Measurements from ENCODE around the gene MEX3A.
"Not testable (repeated sequence)": the region's sequence is repeated elsewhere in the genome, so short reads cannot be mapped to it uniquely, and the experiment has no call there.

Gene MEX3A

GRCh38 chr1:156045076-156045475 is 37.2 kb downstream of the MEX3A start:
- TF ChIP-seq CTCF (IDR thresholded peaks at IDR 0.05; ENCODE audit: low read depth, low read length) = no peak
- Histone ChIP-seq H3K36me3 (peaks cover 91% of the 10 kb centered on the region), H3K27me3 (ENCODE audit: insufficient read depth, low read depth, severe bottlenecking) (no peaks in the 10 kb centered on the region), H3K4me3 (ENCODE audit: low read depth, low read length) (no peak overlapping the region), H3K9me3 (ENCODE audit: severe bottlenecking) (no peaks in the 10 kb centered on the region), H3K27ac (no peak overlapping the region)
- no peak for DNase-seq

DNA sequence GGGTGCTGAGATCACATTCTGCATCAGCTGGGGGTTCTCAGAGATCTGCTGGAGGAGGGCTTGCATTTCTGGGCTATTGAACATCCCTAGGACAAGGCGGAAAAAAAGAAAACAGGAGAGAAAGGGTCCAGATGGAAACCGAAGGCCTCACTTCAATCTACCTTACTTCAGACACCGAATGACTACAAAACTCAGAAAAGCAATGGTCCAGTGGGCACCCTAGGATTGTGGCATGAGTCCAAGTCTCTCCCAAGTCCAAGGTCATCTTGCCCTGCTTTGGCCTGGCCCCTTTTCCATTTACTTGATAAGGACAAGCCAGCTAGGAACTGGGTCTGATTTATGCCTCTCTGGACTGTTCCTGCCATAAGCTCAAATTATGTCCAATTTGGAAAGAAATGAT is 39.4 kb downstream of the MEX3A start:
- H3K9me3 ChIP-seq (ENCODE audit: severe bottlenecking) = no peaks in the 10 kb centered on the region
- no peaks in the 10 kb centered on the region for H3K27me3 ChIP-seq (ENCODE audit: insufficient read depth, low read depth, severe bottlenecking)
- H3K27ac ChIP-seq = no peak overlapping the region
- no peak for DNase-seq
- no peak overlapping the region for H3K4me3 ChIP-seq (ENCODE audit: low read depth, low read length)
- TF ChIP-seq CTCF (IDR thresholded peaks at IDR 0.05; ENCODE audit: low read depth, low read length) = no peak
- H3K36me3 ChIP-seq = peaks cover 91% of the 10 kb centered on the region

DNA sequence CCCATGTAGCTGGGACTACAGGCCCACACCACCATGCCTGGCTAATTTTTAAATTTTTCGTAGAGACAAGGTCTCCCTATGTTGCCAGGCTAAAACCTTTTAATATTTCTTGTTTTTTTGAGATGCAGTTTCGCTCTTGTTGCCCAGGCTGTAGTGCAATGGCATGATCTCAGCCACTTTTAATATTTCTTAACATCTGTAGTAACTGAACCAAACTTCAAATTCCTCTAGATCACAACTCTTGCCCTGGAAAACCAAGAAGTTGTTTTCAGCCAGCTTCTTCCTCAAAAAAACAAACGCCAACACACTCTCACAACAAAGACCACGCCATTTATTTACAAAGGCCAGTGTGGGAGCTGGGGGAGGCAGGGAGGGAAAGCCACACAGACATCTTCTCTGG is 47.3 kb downstream of the MEX3A start:
- H3K27ac ChIP-seq; H3K27me3 ChIP-seq (ENCODE audit: insufficient read depth, low read depth, severe bottlenecking); DNase-seq; H3K9me3 ChIP-seq (ENCODE audit: severe bottlenecking); H3K4me3 ChIP-seq (ENCODE audit: low read depth, low read length): not testable (repeated sequence)
- peaks cover 40% of the 10 kb centered on the region for H3K36me3 ChIP-seq

DNA sequence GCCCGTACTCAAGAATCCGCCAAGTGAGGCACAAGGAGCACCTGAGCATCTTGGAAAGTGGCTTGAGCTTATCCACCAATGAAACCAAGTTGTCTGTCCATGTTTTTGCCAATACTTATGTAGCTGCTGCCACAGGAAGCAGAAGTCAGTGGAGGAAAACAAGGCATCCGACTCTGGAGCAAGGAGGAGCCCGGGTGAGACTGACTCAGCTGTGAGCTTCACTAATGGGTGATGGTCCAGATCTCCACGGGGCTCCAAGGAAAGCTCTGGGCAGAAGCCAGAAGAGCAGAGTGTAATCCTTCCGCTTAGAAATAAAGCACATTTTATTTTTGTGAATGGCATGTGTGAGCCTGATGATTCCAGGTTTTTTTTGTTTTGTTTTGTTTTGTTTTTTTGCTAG is 49.3 kb downstream of the MEX3A start:
- no peak for DNase-seq
- peaks cover 21% of the 10 kb centered on the region for H3K36me3 ChIP-seq
- H3K4me3 ChIP-seq (ENCODE audit: low read depth, low read length) = no peak overlapping the region
- no peaks in the 10 kb centered on the region for H3K9me3 ChIP-seq (ENCODE audit: severe bottlenecking)
- H3K27ac ChIP-seq = no peak overlapping the region
- no peaks in the 10 kb centered on the region for H3K27me3 ChIP-seq (ENCODE audit: insufficient read depth, low read depth, severe bottlenecking)
- no peak for TF ChIP-seq CTCF (IDR thresholded peaks at IDR 0.05; ENCODE audit: low read depth, low read length)

- H3K36me3 ChIP-seq = no peaks in the 10 kb centered on the region
- TF ChIP-seq CTCF (IDR thresholded peaks at IDR 0.05; ENCODE audit: low read depth, low read length) = no peak
- no peak for DNase-seq
- H3K27ac ChIP-seq = no peak overlapping the region
- H3K4me3 ChIP-seq (ENCODE audit: low read depth, low read length) = no peak overlapping the region
- no peaks in the 10 kb centered on the region for H3K9me3 ChIP-seq (ENCODE audit: severe bottlenecking)
- H3K27me3 ChIP-seq (ENCODE audit: insufficient read depth, low read depth, severe bottlenecking) = no peaks in the 10 kb centered on the region
Measured at GRCh38 chr1:156026588-156026987, 55.7 kb downstream of the MEX3A start.

- Histone ChIP-seq H3K4me3 (ENCODE audit: low read depth, low read length) (no peak overlapping the region), H3K9me3 (ENCODE audit: severe bottlenecking) (no peaks in the 10 kb centered on the region), H3K36me3 (no peaks in the 10 kb centered on the region), H3K27ac (no peak overlapping the region), H3K27me3 (ENCODE audit: insufficient read depth, low read depth, severe bottlenecking) (no peaks in the 10 kb centered on the region)
- peak; percentile 90 for DNase-seq
- peak; percentile 100 for TF ChIP-seq CTCF (IDR thresholded peaks at IDR 0.05; ENCODE audit: low read depth, low read length)
Measured at GRCh38 chr1:156025876-156026275, 56.4 kb downstream of the MEX3A start.

Data from WERI-Rb-1 (cell line).